ENCODE measurements around the gene ZBED4.
"Not testable (repeated sequence)": the region's sequence is repeated elsewhere in the genome, so short reads cannot be mapped to it uniquely, and the experiment has no call there.

The ZBED4 gene

GRCh38 chr22:49826603-49827270 lies 26.9 kb upstream of the ZBED4 start:
- DNase-seq, result peak; percentile 58

DNA sequence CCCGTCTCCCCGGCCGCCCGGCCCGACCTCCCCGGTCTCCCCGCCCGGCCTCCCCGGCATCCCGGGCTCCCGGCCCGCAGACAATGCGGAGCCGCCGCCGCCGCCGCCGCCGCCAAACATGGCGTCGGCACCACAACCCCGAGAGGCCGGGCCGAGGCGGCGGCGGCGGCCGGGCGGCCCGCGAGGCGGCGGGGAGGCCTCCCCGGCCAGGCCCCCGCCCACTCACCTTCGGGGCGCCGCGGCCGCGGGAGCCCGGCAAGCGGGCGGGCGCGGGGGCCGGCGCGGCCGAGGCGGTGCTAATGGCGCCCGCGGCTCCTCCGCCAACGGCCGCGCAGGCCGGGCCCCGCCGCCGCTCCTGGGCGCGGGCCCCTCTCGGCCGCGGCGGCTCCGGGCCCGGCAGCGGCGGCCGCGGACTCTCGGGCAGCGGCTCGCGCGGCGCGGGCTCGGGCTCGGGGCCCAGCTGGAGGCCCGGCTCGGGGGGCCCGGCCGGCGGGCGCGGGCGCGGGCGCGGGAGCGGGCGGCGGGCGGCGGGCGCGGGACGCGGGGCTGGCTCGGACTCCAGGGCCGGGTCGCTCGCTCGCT lies 26.3 kb upstream of the ZBED4 start:
- DNase-seq, result peak; percentile 43

GRCh38 chr22:49827853-49828598 lies 25.6 kb upstream of the ZBED4 start, which contains the start of gene BRD1:
Gene BRD1, minus strand, starts transcription at chr22:49827873. Its CDS starts 3,556 bp downstream, at chr22:49824317.
- DNase-seq, result peak; percentile 87

GRCh38 chr22:49828599-49828965 lies 25.1 kb upstream of the ZBED4 start:
- DNase-seq, result no peak

DNA sequence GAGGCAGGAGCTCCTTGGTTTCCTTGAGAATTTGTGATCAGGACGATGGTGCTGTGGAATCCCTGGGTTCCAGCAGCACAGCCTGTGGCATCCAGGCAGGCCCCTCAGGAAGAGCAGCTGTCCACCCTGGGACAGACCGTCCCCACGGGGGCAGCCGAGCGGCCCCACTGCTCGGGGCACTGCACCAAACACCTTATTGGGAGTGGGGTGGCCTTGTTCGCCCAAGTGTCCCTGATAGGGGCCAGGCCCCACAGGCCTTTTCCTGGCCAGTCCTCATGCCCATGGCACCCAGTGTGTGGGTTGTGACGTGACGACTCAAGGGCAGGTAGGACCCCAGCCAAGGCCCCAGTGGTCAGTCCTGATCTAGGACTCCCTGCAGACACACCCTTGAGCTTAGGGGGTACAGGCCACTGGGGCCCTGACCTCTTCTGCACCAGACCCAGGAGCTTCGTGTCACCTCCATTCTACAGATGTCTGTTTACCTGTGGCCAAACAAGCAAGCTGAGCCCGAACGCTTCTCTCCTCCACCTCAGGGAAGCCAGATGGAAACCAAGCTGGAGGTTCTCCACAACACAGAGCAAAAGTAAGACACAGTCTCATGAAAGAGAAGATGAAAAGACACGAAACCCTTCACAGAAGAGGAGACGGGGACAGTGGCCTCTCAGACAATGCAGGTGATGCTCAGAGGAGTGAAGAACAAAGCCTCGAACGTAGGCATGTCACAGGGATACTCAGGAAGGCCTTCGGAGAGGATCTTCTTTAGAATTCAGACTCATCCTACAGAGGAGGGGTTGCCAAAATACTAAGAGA lies 24.4 kb upstream of the ZBED4 start:
- DNase-seq, result no peak

DNA sequence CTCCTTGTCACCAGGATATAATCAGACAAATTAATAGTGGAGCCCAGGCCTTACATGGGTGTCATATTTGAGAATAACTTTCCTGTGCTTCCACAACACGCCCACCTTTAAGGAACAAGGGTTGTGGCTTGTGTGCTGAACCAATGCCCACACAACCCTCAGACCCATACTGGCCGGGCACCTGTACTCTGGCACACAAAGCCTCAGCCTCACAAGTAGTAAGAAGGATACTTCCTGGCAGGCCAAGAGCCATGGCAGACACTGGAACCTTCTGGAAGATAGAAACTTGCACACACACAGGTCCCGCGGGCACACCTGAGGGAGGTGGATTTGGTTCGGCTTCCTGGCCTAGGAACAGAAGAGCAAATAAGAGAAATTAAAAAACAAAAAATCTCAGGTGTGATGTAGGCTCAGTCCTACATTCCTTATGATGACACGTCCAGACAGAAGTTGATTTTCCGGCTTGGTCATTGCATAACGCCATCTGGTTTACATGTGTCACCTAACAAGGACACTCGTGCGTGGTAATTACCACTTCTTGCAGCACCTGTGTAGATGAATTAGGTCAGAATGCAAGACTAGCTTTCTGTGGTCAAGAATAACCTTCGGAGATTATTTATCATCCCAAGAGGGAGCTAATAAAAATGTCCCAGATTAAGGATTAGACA lies 20.2 kb upstream of the ZBED4 start:
- no peak for DNase-seq

GRCh38 chr22:49838771-49839717 lies 14.6 kb upstream of the ZBED4 start:
- DNase-seq, result peak; percentile 82

- no peak for DNase-seq
Observed at GRCh38 chr22:49845241-49845640, 8.4 kb upstream of the ZBED4 start.

- DNase-seq, result no peak
Observed at GRCh38 chr22:49845666-49846459, 7.8 kb upstream of the ZBED4 start.

DNA sequence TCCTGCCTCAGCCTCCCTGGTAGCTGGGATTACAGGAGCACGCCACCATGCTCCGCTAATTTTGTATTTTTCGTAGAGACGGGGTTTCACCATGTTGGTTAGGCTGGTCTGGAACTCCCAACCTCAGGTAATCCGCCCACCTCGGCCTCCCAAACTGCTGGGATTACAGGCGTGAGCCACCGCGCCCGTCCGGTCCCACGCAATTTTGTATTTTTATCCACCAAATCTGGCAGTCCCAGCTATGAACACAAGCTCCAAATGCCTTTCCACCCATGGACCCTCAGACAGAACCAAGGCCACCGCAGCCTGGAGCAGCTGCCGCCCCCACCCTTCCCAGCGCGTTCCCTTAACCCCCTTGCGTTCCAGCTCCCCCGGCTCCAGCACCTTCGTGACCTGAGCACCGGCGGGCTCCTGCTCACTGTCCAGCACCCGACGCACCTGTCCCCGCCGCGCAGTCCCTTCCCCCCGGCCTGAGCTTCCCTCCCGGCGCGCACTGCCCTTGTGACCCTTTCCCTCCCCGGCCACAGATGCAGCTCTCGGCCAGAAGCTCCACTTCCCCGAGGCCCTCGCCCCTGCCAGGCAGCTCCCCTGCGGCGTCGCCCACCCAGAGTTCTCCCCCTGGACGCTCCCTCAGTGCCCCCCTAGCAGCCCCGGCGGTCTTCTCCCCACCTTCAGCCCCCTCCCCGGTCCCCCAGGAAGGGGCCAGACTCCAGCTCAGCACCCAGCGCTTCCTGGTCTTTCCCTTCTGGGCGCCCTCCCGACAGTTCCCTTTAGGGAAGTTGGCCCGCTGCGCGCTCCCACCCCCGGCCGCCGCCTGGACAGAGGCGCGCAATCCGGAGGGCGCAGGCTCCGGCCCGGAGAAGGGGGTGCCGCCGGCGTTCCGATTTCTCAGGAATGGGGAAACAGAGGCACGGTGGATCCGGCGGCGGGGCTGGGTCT lies 5.6 kb upstream of the ZBED4 start:
- peak; percentile 61 for DNase-seq

DNA sequence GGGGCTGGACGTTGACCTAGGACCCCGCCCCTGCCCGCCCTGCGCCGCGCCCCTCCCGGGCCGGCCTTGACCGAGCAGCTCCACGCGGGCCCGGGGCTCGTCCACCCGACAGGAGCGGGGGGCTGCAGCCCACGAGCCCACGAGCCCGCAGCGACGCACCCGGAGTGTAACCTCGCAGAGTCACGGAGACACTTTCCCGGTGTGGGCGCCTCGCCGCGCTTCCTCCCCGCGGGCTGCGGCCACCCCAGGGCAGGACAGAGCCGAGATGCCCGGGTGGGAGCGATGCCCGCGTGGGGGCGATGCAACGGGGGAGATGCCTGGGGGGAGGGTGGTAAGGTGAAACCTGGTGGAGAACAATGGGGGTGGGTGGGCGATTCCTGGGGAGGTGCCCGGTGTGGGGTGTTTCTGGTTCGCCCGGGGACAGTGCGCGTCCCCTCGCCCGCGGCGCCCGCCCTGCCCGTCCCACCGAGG lies 4.9 kb upstream of the ZBED4 start:
- DNase-seq, result no peak

- no peak for DNase-seq
Observed at GRCh38 chr22:49849161-49850020, 4.3 kb upstream of the ZBED4 start.

DNA sequence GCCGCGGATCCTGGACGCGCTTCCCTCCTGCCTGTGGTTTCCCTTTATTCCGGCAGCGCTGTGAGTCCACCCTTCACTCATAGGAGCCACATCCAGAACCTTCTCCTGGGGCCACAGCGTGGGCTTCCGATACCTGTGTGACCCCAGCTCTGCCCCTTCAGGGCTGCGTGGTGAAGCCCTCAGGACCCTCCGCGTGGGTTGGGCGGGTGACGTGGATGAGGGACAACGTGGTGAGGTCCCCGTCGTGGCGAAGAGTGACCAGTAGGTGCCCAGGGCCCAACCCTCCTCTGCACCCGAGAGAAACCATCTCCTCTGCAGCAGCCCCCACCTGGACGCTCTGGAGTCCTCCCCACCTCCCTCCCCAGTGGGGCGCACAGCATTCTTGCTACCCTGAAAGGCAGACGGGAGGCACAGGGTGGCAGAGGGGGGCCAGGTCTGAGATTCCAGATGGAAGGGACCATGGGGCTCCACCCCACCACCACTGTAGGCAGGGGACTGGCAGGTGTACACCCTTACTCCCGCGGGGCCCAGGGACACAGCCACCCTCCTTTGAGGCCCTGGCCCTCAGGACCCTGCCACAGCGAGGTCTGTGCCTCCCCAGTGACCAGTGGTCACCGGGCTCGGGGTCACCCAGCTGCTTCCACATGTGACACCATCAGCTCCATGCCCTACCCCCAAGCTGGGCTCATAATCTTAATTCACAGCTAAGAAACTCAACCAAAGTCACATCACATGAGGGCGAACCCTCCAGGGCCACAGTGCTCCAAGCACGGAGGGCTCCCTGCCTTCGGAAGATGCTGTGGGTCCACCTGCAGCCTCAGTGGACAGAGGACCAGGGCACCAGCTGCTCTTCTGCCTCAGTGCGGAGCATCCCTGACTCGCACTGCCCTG lies 3.4 kb upstream of the ZBED4 start:
- no peak for DNase-seq

DNA sequence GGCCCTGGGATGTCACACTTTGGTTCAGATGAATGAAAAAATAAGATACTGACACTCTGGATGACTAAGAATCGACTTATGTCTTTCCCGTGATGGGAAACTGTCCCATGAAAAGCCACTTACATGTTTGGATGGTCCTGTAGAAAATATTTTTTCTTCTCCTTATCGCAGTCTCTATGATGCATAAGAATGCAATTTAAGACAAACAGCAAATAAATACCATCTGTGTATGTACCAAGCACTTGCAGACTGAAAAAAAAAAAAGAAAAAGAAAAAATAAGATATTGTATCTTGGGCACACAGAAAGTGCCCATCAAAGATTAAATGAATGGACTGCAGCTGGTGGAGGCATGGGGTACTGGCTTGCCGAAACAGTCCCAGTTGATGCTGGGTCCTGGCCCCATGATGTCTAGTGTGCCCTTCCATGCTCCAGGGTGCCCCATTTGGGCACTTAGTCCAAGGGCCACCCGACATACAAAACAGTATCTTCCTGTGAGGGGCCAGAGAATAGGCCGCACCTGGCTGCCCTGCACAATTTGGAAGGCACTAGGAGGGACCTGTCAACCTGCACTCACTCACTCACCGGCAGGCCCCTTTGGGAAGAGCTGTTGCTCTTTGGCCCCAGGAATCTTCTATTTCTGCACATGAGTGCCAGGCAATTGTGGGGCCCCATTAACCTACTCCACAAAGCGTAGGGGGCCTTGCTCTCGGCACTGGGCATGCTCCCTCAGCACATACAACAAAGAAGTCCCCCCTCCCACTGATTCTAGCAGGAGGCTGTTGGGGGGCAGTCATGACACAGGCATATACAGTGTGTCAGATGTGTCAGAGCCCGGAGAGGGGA lies 2.5 kb upstream of the ZBED4 start:
- no peak for DNase-seq

GRCh38 chr22:49852568-49852897 lies 1.1 kb upstream of the ZBED4 start:
- not testable (repeated sequence) for DNase-seq

All from hematopoietic multipotent progenitor cell treated with erythropoietin and hydrocortisone succinate and interleukin-3 and kit ligand, for 4 days (in vitro differentiated cells).